ENCODE data around the gene IL1B. TPM values are rescaled to one million over a fixed set of nuclear protein-coding genes. Genes with fewer than 3 reads are reported as not detected.

IL1B gene
- total RNA-seq, 1 donor from 2014 or later = 8.2 TPM

GRCh38 chr2:112807233-112807807, 29.3 kb downstream of the IL1B start:
- no peak for DNase-seq (ENCODE audit: low spot score)

- DNase-seq (ENCODE audit: low spot score) = no peak
Observed at GRCh38 chr2:112805542-112805941, 31.0 kb downstream of the IL1B start.

GRCh38 chr2:112803691-112804521, 32.7 kb downstream of the IL1B start:
- DNase-seq (ENCODE audit: low spot score) = no peak

- no peak for DNase-seq (ENCODE audit: low spot score)
Observed at GRCh38 chr2:112800881-112801583, 35.5 kb downstream of the IL1B start.

DNA sequence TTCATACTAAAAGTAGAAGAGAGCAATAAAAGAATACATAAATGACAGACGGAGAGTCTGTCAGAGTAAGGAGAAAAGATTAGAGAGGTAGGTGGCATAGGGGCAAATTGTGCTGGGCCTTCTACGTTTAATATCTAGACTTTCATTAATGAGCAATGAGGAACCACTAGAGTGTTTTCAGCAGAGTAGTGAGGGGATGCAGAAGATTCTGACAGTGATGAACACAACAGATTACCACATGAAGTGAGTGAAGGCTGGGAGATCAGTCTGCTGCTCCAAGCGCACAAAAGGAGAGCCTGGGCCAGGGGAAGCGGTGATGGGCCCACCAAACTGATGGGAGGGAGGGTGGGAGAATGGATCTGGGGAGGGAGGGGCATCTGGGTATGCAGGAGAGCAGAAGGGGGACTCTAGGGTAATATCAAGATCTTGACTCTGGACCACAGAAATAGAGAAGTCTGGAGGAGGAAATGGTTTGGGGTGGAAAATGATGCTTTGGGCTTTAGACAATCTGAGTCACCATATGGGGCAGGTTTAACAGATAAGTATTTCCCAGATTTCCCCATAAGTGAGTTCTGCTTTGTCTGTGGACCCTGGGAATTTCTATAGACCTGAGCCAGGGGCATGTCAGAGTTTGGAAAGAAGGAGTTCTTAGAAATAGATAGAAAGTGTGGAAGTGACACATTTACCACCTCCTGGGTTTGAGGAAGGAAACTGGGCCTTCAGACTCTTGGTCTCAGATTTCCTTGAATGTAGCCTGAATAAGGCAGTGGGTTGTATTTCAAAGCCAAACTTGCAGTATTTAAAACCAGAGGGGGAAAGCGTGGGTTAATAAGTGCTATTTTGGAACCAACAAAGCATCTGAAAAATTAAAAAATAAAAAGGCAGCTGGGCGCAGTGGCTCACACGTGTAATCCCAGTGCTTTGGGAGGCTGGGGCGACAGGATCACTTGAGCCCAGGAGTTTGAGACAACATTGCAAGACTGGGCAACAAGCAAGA, 37.3 kb downstream of the IL1B start:
- no peak for DNase-seq (ENCODE audit: low spot score)

DNA sequence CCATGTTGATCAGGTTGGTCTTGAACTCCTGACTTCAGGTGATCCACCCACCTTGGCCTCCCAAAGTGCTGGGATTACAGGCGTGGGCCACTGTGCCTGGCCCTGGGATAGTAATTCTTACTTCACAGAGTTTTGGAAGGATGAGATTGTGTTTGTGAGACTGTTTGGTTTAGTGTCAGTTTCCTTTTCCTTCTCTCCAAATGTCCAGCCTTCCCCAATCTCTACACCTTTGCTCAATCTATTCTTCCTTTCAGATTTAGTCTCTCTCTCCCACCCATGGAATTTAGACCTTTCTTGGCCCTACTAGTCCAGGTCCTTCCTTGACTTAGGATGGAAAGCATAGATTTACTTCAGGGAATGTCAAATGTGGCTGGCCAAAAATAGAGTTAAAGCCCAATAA, 40.1 kb downstream of the IL1B start:
- DNase-seq (ENCODE audit: low spot score) = no peak

GRCh38 chr2:112795774-112796173, 40.8 kb downstream of the IL1B start:
- no peak for DNase-seq (ENCODE audit: low spot score)

- DNase-seq (ENCODE audit: low spot score) = no peak
Observed at GRCh38 chr2:112794841-112795240, 41.7 kb downstream of the IL1B start.

DNA sequence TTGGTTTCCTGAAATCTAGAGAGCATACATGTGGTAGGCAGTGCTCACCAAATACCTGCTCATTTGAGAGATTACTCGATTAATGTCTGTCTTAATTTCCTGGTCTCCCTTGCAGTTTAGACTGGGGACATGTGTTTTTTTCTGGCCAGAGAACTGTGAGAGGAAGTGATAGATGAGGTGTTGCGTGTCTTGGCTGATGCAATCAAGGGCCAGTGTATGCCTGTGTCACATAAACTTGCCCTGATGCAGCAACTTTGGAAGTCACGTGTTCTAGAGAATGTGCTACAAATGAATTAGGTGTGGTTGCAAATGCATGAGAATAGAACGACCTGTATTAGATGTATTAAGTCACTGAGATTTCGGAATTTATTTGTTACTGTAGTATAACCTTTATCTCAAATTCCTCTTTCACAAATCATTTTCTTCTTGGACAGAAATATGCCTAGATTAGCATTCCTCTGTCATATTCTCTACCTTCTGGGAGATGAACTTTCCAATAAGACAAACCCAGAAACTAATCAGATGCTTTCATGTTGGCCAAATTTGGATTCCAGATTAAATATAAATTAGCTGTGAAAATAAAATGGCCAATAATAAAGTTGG, 42.3 kb downstream of the IL1B start:
- no peak for DNase-seq (ENCODE audit: low spot score)

DNA sequence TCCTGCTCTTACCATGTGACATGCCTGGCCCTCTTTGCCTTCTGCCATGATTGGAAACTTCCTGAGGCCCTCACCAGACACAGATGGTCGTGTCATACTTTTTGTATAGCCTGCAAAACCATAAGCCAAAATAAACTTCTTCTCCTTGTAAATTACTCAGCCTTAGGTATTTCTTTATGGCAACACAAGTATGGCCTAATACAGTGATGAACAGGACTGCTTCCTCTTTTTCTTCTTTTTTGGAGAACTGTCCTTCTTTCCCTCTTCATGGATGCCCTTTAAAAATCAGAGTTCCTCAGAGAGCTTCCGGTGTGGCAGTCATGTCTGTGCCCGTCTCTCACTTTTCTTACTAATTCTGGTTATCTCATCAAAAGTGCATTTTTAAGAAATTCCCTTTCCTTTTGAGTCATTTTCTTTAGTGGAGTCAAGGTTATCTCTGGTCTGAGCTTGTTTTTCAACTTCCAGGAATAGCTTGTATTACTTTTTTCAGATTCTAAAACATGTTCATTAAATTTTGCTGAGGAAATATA, 43.1 kb downstream of the IL1B start:
- DNase-seq (ENCODE audit: low spot score) = no peak

GRCh38 chr2:112792419-112792818, 44.2 kb downstream of the IL1B start:
- no peak for DNase-seq (ENCODE audit: low spot score)

DNA sequence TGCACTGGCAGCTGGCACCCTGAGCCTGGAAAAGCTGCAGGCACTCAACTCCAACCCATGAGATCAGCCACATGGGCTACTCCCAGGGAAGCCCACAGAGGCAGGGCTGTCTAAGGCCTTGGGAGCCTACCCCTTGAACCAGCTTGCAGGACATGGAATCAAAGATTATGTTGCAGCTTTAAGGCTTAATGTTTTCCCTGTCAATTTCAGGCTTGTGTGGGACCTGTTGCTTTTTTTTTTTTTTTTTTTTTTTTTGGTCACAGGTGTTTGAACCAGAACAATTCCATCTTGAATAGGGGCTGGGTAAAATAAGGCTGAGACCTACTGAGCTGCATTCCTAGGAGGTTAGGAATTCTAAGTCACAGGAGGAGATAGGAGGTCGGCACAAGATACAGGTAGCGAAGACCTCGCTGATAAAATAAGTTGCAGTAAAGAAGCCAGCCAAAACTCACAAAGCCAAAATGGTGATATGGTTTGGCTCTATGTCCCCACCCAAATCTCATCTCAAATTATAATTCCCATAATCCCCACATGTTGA, 44.8 kb downstream of the IL1B start:
- no peak for DNase-seq (ENCODE audit: low spot score)

DNA sequence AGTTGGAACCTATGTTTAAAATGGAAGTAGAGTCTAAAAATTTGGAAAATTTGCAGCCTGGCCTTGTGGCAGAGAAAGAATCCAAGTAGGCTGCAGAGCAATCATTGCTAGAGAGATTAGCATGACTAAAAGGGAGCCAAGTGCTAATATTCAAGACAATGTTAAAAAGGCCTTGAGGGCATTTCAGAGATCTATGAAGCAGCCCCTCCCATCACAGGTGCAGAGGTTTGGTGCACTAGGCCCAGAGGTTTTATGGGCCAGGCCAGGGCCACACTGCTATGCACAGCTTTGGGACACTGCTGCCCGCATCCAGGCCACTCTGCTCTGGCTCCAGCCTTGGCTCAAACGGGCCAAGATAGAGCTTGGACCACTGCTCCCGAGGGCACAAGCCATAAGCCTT, 45.6 kb downstream of the IL1B start:
- no peak for DNase-seq (ENCODE audit: low spot score)

GRCh38 chr2:112790305-112790704, 46.3 kb downstream of the IL1B start:
- DNase-seq (ENCODE audit: low spot score) = no peak

GRCh38 chr2:112789186-112789585, 47.4 kb downstream of the IL1B start:
- no peak for DNase-seq (ENCODE audit: low spot score)

- no peak for DNase-seq (ENCODE audit: low spot score)
Observed at GRCh38 chr2:112788653-112789052, 47.9 kb downstream of the IL1B start.

GRCh38 chr2:112787729-112788393, 48.7 kb downstream of the IL1B start:
- no peak for DNase-seq (ENCODE audit: low spot score)

- no peak for DNase-seq (ENCODE audit: low spot score)
Observed at GRCh38 chr2:112787294-112787693, 49.3 kb downstream of the IL1B start.

Data from mesenteric fat pad (tissue), 1 donor.